ENCODE results near the gene ZNF679. TPM values are rescaled to one million over a fixed set of nuclear protein-coding genes. Genes with fewer than 3 reads are reported as not detected.
"Not testable (repeated sequence)": the region's sequence is repeated elsewhere in the genome, so short reads cannot be mapped to it uniquely, and the experiment has no call there.

The ZNF679 gene
- total RNA-seq (2014; rRNA removed; shearing (Covaris generic)), result not detected in 2 replicates

DNA sequence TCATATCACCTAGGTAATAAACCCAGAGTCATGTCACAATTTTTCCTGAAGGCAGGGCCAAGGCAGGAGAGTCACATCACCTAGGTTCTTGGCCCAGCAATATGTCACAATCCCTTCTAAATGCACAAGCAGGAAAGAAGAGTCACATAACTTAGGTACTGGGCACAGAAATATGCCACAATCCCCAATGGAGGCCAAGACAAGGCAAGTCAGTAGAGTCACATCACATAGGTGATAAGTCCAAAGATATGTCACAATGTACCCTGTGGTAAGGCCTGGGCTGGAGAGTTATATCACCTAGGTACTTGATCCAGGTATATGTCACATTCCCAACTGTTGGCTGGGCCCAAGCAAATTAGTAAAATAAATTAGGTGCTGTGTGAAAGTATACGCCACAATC lies at the start of gene ZNF679:
TSS of gene ZNF679 (plus strand) at position 301 of the 400 bp plus-strand sequence. CDS start 20,644 bp downstream, outside the sequence.
- DNase-seq (ENCODE audit: low read depth), result not testable (repeated sequence)

GRCh38 chr7:64180989-64181388 lies 47.3 kb upstream of the ZNF679 start:
- DNase-seq (ENCODE audit: low read depth), result peak; percentile 5

- DNase-seq (ENCODE audit: low read depth), result no peak
Measured at GRCh38 chr7:64181586-64181985, 46.7 kb upstream of the ZNF679 start.

DNA sequence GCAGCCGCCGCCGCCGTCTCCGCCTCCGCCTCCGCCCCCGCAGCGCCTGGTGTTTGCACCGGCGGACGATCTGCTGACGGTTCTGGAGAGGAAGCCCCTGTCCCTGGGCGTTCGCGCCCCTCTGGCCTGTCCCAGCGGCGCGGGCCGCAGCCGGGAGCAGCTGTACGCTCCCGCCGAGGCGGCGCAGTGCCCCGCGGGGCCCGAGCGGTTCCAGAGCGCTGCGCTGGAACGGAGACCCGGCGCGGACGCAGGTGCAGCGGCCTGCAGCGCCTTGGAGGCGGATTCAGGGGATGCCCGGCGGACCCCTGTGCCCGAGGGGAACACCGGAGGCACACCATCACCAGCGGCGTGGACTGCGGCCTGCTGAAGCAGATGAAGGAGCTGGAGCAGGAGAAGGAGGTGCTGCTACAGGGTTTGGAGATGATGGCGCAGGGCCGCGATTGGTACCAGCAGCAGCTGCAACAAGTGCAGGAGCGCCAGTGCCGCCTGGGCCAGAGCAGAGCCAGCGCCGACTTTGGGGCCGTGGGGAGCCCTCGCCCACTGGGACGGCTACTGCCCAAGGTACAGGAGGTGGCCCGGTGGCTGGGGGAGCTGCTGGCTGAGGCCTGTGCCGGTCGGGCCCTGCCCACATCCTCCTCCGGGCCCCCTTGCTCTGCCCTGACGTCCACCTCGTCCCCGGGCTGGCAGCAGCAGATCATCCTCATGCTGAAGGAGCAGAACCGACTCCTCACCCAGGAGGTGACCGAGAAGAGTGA lies 46.1 kb upstream of the ZNF679 start:
- DNase-seq (ENCODE audit: low read depth), result no peak

- DNase-seq (ENCODE audit: low read depth), result no peak
Measured at GRCh38 chr7:64183126-64183742, 45.0 kb upstream of the ZNF679 start.

DNA sequence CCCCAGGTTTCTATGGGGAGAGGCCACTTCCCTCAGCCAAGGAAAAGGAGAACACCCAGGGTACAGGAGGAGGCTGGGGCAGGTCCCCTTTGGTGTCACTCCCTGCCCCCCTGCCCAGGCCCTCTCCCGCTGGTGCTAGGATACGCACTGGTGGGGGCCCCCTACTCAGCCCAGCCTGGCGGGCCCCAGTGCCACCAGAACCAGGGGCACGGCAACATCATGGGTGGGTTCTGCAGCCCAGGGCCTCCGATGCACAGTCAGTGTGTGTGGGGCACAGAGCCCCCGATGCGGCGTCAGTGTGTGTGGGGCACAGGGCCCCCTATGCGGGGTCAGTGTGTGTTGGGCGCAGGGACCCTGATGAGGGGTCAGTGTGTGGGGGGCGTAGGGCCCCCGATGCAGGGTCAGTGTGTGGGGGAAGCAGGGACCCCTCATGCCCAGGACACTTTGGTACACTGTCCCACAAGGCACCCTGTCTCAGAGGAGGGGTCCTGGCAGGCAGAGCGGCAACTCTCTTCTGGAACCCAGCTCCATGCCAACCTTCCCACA lies 44.4 kb upstream of the ZNF679 start:
- DNase-seq (ENCODE audit: low read depth), result no peak

- no peak for DNase-seq (ENCODE audit: low read depth)
Measured at GRCh38 chr7:64184376-64184775, 43.9 kb upstream of the ZNF679 start.

- no peak for DNase-seq (ENCODE audit: low read depth)
Measured at GRCh38 chr7:64187408-64187807, 40.9 kb upstream of the ZNF679 start.

- no peak for DNase-seq (ENCODE audit: low read depth)
Measured at GRCh38 chr7:64192148-64192704, 36.0 kb upstream of the ZNF679 start.

DNA sequence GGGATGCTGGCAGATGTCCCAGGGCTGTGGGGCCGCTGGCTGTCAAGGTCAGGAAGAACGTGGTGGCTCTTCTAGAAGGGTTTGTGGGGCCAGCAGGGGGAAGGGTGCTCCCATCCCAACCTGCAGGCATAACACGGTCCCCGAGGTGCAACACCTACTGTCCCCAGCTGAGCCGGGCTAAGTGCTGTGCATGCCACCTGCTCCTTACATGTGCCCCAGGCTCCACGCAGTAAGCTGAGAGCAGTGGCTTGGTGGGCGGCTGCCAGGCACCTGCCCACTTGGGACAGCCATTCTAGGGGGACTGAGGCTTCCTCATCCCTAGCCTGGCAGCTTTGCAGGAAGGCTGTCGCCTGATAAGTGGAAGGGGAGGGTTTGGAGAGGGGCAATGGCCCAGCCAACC lies 35.5 kb upstream of the ZNF679 start:
- no peak for DNase-seq (ENCODE audit: low read depth)

- DNase-seq (ENCODE audit: low read depth), result no peak
Measured at GRCh38 chr7:64206903-64207302, 21.4 kb upstream of the ZNF679 start, which contains the start of gene ZNF735. Gene ZNF735 (plus strand): TSS chr7:64207203. CDS start chr7:64207203, 0 bp downstream.

- DNase-seq (ENCODE audit: low read depth), result not testable (repeated sequence)
Measured at GRCh38 chr7:64219710-64220298, 8.5 kb upstream of the ZNF679 start.

- DNase-seq (ENCODE audit: low read depth), result no peak
Measured at GRCh38 chr7:64223366-64223765, 4.9 kb upstream of the ZNF679 start.

- no peak for DNase-seq (ENCODE audit: low read depth)
Measured at GRCh38 chr7:64266341-64266919, 38.2 kb downstream of the ZNF679 start.

- no peak for DNase-seq (ENCODE audit: low read depth)
Measured at GRCh38 chr7:64277630-64278029, 49.4 kb downstream of the ZNF679 start.

DNA sequence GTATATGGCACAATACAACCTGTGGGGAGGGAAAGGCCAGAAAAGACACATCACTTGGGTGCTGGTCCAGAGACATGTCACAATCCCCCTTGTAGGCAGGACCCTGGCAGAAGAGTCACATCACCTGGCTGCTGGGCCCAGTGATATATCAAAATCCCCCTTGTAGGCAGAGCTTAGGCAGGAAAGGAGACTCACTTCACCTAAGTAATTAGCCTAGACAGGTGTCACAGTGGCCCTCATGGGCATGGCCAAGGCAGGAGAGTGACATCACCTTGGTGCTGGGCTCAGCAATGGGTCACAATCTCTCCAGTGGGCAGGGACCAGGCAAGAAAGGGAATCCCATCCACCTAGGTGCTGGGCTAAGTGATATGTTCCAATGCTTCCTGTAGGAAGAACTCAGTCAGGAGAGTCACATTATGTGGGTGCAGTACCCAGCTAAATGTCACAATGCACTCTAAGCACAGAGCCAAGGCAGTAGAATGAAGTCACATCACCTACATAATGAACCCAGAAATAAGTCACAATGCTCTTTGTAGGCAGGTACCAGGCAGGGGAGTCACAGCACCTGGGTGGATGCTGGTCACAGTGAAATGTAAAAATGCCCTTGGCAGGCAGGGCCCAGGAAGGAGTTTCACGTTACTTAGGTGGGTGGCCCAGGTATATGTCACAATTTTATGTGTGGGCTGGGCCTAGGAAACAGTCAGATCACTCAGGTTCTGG lies 66.6 kb downstream of the ZNF679 start:
- no peak for DNase-seq (ENCODE audit: low read depth)

GRCh38 chr7:64297418-64297817 lies 69.1 kb downstream of the ZNF679 start:
- DNase-seq (ENCODE audit: low read depth), result not testable (repeated sequence)

GRCh38 chr7:64300641-64301405 lies 72.5 kb downstream of the ZNF679 start:
- DNase-seq (ENCODE audit: low read depth), result no peak

DNA sequence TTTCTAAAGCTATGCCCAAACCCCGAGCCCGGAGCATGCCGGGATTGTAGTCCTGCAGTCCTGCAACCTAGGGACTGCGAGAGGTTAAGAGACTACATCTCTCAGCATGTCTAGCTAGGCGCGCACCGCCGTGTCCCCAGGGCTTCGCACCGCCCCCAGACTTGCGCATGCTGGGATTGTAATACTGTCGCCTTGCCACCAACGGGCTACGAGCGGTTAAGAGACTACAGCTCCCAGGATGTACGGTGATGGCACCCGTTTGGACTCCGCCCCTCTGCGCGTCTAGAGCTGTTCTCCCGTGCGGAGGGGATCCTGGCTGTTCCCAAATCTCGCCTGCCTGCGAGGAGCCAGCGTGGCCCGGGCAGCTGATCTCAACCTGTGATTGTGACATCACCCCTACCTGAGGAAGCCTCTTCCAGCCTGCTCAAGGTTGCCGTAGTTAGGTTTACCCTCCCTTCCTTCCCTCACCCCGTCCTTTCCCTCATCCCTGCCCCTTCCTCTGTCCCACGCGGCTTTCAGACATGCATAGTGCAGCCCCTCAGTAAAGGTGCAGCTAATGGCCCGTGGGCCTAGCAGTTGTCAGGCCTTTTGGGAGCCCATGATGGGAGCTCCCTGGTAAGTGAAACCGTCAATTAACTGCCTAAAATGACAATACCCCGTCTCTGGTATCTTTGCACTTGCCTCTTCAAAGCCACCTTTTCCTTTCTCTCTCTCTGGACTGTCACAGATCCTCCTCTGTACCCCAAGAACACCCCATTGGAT lies 79.2 kb downstream of the ZNF679 start:
- DNase-seq (ENCODE audit: low read depth), result peak; percentile 87

GRCh38 chr7:64308016-64308270 lies 79.7 kb downstream of the ZNF679 start:
- no peak for DNase-seq (ENCODE audit: low read depth)

All from M059J (cell line).